EL (cell line): ENCODE data around the gene KCNN1.
"Not testable (repeated sequence)": the region's sequence is repeated elsewhere in the genome, so short reads cannot be mapped to it uniquely, and the experiment has no call there.

ENCODE experiments used
- DNase-seq: peaks from one replicate; pipeline ENCODE4 v3.0.0-alpha.2; 2016

The KCNN1 gene

DNA sequence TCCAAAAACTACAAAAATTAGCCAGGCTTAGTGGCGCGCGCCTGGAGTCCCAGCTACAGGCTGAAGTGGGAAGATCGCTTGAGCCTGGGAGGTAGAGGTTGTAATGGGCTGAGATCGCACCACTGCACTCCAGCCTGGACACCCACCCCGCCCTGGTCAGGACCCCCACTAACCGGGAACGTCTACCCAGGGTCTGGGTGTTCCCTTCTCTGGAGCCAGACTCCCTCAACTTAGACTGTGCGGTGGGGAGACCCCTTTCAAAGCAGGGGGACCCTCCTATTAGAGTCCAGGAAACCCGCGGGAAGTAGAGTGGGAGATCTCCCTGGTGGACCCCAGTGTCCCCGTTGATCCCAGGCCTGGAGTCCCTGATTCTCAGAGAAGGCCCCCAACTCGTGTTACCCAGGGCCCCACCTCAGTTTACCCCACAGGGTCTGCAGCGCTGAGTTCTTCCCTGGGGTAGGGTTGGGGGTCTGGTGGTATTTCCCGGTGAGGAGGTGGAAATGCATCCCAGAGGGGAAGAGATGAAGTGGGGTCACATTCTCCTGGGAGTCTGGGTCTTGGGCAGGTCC is 35.0 kb downstream of the KCNN1 start:
- peak; percentile 32 for DNase-seq

DNA sequence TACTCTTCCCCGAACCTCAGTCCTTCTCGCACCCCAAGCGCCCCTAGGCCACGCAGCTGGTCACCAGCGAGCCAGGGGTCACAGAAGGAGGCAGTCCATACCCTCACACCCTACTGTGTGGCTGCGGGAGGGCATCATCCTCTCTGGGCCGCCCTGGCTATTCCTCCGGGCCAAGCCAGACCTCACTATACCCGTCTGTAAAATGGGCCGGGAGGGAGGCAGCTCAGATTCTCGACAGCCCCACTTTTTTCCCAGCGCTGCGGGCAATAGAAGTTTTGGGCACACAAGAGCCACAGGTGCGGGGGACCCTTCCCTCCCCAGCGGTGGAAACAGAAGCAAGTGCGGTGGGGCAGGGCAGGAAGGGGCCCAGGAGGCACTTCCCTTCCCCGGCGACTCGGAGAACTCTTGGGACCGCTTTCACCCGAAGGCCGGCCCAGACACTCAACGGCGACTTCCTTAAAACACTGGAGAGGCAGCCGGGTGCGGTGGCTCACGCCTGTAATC is 35.5 kb downstream of the KCNN1 start:
- no peak for DNase-seq

DNA sequence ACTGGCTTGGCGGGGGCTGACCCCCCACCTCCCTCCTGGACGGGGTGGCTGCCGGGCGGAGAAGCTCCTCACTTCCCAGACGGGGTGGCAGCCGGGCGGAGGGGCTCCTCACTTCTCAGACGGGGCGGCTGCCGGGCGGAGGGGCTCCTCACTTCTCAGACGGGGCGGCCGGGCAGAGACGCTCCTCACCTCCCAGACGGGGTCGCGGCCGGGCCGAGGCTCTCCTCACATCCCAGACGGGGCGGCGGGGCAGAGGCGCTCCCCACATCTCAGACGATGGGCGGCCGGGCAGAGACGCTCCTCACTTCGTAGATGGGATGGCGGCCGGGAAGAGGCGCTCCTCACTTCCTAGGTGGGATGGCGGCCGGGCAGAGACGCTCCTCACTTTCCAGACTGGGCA is 38.8 kb downstream of the KCNN1 start:
- not testable (repeated sequence) for DNase-seq

DNA sequence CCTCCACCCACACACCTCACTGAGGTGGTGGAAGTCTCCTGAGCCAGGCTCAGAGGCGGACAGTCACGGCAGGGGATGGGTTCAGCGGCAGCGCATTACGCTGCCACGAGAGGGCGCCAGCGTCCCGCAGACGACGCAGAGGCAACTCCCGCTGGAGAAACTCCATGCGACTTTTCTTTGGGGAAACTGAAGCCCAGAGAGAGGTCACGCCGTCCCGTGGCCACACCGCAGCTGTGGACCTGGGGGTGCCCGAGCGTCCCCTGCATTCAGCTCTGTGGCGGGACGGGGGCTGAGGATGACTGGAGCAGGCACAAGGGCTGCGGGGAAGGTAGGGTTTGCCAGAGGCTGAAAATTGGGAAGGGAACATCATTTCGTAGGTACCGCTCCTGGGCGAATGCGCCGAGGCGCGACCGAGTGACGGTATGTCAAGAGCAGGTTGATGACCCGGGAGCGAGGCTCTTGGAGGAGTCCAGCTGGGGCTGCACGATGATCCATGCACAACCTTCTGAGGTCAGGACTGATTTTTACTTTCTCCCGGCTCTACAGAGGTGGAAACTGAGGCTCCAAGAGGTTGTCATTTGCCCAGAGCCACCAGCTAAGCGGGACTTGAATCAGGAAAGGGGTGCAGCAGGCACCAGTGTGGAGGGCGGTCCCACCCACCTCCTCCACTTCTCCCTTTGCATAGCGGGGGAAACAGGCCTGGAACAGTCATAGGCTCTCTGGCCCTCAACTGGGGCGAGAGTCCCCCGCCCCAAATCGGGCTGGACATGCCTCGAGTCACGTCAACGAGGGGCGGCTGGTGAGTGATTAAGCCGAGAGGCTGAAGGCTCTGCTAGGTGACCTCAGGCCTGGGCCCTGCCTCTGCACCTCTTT is 40.4 kb downstream of the KCNN1 start:
- peak; percentile 77 for DNase-seq

DNA sequence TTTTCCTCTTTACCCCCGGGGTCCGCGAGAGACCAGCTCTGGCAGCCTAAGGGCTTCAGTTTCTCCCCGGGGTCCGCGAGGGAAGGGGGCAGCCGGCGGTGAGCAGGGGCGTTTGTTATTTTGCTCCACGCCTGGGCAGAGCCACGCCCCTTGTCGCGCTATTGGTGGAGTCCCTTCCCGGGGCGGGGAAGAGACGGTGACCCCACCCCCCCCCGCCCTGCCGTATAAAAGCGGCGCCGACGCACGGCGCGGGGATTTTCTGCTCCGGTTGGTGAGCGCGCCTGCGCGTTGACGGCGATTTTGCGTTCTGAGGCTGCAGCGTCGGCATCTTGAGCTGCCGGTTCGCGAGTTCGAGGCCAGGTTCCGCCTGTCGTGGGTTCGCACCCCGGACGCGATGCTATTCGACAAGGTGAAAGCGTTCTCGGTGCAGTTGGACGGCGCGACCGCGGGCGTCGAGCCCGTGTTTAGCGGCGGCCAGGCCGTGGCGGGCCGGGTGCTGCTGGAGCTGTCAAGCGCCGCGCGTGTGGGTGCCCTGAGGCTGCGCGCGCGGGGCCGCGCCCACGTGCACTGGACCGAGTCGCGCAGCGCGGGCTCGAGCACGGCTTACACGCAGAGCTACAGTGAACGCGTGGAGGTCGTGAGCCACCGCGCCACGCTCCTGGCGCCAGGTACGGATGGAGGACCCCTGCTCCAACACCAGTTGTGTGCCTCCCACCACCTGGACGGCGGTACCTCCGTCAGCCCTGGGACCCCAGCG is 41.2 kb downstream of the KCNN1 start, which contains the start of gene ARRDC2:
ARRDC2 (plus strand) TSS at position 254 of the 757 bp plus-strand sequence; CDS start at position 395, 141 bp downstream.
- DNase-seq = peak; percentile 90

DNA sequence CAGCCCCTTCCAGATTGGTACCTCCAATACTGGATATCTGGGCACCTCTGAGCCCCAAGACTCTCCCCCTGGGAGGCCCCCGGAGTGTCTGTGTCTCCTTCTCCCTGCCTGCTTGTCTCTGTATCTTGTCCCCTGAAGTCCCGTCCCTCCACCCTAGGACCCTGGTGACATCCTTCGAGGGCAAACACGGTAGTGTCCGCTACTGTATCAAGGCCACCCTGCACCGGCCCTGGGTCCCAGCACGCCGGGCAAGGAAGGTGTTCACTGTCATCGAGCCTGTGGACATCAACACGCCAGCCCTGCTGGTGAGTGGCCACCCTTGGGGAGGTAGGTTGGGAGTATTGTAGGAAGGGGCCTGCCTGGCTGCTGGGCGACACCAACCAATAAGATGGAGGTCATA is 41.9 kb downstream of the KCNN1 start:
- DNase-seq = no peak

DNA sequence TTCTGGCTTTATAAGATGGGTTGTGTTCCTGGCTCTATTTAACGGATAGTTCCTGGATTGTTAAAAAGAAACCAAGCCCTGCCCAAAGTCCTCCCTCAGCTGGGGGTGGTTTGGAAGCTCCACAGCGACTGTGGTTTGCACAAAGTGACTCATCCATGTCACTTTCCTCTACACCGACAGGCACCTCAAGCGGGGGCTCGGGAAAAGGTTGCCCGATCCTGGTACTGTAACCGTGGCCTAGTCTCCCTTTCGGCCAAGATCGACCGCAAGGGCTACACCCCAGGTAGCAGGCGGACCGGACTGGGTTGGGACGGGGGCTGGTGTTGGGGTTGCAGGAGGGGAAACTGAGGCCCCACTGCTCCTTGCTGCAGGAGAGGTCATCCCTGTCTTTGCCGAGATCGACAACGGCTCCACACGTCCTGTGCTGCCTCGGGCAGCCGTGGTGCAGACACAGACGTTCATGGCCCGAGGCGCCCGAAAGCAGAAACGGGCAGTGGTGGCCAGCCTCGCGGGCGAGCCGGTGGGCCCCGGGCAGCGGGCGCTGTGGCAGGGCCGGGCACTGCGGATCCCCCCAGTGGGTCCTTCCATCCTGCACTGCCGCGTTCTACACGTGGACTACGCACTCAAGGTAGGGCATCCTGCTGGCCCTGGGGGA is 42.6 kb downstream of the KCNN1 start:
- DNase-seq = peak; percentile 36

DNA sequence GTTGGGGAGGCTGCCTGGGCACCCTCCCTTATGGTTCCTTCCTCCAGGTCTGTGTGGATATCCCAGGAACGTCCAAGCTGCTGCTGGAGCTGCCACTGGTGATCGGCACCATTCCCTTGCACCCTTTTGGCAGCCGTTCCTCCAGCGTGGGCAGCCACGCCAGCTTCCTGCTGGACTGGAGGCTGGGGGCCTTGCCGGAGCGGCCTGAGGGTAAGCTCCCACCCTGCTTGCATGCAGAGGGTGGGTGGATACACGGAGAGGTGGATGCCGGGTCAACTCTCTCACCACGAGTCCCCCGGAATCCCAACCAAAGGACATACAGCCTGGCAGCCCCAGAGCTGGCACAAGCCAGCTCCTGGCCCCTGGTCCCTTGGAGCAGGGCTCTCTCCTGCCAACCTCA is 43.2 kb downstream of the KCNN1 start:
- no peak for DNase-seq

DNA sequence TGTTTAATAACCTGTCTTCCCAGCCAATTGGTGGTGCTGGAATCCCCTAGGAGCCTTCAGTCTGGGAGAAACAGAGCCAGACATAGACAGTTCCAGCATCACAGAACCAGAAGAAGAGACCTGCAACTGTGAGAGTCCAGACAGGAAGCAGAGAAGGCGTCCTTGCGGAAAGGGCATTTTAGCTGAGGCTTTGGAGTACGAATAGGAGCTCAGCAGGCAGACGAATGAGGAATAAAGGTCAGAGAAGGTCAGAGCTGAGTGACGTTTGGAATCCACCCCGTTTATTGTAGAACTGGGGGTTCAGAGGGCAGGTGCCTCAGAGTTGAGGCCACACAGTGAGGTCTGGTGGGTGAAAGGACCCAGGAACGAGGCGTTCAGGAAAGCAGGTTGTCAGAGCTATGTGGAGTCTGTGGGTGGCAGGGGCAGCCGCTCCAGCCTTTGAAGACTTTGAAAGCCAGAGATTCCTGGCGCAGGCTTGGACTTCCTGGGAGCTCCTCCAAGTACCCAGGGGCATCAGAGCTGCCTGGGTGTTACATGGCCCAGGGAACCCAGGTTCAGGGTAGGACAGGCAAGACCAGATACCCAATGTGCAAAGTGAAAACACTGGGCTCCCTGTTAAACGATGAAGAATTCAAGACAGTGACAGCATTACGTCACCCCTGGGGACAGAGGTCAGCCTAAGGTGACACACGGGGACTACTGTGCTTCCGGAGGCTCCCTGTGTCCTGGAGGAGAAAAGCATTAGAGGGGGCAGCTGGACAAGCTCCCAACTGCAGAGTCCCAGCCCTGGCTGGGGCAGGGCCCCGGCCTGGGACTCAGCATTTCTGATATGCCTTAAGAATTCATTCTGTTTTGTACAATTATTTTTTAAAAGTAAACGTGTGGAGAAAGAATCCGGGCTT is 46.6 kb downstream of the KCNN1 start:
- no peak for DNase-seq

DNA sequence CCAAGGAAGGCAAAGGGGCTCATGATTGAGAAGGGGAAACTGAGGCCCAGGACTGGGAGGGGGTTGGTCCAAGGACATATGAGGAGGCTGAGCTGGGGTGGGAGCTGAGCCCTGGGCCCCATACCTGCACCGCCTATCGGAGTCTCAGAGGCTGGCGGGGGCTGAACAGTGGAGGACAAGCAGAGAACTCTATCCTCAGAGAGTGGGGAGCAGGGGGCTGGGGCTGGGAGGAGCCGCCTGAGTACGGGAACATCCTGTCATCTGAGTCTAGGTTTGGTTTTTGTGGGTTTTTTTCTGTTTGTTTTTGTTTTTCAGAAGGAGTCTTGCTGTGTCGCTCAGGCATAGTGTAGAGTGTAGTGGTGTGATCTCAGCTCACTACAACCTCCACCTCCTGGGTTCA is 47.3 kb downstream of the KCNN1 start:
- no peak for DNase-seq

DNA sequence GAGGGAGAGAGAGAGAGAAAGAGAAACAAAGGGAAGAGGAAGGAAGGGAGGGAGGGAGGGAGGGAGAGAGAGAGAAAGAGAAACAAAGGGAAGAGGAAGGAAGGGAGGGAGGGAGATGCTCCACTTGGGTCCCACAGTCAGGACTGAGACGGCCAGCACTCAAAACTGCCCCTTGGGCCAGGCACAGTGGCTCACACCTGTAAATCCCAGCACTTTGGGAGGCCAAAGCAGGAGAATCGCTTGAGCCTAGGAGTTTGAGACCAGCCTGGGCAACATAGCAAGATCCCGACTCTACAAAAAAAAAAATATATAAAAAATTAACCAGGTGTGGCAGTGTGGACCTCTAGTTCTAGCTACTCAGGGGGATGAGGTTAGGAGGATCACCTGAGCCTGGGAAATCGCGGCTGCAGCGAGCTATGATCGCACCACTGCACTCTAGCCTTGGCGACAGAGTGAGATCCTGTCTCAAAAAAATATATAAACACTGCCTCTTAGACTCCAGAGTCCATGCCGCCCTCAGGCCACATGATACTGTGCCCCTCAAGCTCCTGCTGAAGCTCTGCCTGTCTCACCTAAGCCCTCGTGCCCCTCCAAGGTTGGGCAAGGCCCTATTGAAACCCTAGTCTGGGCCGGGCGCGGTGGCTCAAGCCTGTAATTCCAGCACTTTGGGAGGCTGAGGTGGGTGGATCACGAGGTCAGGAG is 49.5 kb downstream of the KCNN1 start:
- no peak for DNase-seq

DNA sequence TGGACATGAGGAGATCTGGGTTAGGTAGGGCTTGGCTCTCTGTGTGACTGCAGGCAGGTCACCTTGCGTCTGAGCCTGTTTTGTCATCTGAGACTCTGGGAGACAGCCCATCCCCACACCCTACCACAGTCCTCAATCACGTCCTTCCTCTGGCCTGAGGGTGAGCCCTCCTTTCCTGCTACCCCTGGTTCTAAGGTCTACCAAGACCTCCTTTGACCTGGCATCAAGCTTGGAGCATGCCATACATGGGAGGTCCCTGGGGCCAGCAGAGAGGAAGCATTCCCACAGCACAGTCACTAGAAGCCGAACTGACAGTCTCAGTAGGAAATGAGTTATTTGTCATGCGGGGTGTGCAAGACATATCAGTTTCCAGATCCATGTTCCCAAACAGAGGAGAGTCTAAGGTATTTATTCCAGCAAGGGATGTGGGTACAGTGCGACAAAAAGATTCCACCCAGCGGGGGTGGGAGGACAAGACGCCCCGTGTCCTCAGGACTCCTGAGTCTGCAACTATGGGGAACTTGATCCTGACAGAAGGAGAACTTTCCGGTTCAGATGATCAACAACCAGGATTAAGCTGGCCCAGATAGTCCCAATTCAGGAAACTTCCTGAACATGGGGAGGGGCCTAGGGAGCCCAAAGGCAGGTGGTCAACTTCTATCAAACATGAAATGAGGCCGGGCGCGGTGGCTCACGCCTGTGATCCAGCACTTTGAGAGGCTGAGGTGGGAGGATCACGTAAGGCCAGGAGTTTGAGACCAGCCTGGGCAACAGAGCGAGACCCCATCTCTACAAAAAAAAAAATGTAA is 50.6 kb downstream of the KCNN1 start:
- DNase-seq = no peak

DNA sequence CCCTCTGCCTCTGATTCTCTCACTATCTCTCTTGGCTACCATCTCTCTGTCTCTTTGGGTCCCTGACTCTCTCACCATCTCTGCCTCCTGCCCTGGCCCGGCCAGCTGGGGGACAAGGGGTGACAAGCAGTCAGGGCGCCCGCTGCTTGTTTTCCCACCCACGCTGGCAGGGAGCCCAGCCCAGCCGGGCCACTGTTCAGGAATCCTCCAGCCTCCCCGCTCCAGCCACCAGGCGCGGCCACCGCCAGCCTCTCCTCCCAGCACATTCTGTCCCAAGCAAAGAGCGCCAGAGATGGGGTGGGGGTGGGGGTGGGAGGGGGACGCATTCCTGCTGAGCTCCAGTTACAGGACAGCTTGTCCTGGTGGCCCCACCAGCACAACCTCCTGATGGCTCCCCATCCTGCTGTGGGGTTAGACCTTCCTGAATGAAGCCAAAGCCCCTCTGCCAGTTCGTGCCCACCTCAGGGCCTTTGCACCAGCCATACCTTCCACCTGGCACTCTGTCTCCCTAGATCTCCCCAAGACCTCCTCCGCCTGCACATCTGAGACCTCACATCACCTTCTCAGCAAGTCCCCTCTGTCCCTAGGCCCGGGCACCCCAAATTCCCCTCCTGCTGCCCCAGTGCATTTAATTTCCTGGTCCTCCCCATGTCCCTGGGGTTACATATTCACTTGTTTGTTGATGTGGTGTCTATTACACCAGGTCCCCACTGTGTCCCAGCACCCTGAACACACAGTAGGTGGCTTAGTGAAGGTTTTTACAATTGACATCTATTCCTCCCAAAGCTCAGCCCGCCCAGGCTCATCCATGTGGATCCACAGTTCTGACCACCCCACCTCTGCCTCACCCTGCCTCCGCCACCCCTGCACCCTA is 53.5 kb downstream of the KCNN1 start:
- peak; percentile 54 for DNase-seq

DNA sequence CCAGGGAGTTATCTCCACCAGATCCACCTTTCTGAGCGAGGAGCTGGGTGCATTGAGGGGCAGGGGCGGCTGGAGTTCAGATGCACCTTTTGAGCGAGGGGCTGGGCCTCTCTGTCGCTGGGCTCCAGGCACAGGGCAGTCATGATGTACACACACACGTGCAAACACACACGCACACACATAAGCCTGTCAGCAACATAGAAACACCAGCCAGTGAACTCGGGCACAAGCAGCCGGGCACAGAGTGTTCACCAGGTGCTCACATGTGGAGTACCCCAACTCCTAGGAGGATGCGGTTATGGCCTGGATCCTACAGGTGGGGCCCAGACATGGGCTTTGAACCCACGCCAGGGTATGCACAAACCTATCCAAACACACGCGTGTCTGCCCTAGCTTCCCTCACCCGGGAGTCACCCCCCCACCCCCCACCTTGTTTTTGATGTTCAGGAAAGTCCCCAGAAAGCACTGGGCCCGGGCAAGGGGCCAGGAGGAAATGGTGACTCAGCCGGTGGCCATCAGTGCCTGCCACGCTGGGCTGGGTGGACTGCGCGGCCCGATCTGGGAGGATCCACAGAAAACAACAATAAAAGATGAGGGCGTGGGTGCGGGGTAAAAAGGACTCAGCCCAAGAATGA is 54.3 kb downstream of the KCNN1 start:
- DNase-seq = peak; percentile 88

DNA sequence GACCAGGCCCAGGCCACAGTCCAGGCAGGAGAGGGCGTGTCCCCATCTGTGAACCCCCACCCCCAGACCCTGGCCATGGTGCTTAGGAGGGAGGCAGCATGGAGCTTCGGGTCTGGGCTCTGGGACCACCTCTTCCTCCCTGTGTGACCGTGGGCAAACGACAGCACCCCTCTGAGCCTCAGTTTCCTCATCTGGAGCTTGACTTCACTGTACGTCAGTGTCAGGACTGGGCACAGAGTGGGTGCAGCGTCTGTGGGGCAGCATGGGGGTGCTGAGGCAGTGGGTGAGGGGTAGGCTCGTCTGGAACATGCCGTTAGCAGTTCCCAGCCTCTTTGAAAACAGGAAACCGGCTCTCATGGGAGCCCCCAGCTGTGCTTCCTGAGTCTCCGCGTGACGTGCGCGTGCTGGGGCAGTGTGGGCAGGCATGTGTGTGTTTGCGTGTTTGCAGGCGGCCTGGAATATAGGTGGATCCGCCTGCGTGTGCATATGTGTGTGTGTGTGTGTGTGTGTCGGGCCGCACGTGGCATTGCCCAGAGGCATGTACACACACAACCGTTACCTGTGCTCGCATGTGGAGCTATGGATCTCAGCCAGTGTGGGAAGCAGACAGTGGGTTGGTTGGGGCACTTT is 56.8 kb downstream of the KCNN1 start:
- DNase-seq = no peak

DNA sequence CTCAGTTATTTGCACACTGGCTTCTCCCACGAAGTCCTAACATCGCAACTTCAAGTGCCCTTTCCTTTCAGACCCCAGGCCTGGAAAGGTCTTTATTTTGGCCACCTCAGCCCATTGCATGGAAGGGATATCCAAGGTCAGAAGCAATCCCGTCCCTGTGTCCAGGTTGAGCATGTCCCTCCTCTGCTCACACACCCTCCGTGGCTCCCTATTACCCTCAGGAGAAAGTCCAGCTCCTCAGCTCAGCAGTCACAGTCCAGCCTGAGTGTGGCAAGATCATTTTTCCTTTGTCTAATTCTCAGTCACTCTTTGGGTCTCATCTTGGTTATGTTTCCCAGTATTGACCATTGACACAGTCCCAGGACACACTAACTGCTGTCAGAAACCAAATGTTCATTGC is 60.2 kb downstream of the KCNN1 start:
- DNase-seq = no peak

DNA sequence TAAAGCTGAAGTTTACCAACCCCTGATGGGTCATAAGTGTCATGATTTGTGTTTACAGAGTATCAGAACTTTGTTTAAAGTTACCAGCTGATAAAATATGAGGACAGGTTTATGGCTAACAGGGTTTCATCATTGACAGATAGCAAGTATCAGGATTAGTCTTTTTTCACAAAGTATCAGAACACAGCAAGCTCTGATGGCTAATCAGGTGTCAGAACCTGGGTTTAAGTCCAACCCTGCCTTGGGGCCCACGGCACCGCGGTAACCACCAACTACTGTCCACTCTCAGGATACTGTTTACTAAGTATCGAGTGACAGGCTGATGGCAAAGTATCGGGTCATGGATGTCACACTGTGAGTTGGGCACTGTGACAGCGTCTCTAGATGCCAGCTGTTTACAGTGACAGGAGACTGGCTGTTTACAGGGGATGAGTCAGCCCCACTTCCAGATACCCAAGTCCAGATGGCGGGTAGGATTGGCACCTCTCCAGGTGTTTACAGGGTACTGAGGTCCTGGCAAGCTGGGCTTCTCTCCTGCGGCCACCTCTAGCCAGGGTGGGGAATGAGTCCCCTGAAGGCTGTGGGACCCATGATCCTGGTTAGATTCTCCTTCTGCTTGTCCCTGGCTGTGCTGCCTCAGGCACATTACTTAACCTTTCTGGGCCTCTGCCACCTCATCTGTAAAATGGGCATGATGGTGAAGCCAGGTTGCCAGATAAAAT is 62.9 kb downstream of the KCNN1 start:
- DNase-seq = peak; percentile 39

DNA sequence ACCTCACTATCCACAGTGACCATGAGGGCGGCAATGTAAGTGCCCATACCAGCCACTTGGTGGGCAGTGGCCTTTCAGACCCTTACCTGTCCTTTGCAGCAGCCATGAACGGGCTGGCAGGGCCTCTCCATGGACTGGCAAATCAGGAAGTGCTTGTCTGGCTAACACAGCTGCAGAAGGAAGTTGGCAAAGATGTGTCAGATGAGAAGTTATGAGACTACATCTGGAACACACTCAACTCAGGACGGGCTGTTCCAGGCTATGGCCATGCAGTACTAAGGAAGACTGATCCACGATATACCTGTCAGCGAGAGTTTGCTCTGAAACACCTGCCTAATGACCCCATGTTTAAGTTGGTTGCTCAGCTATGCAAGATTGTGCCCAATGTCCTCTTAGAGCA is 64.5 kb downstream of the KCNN1 start:
- DNase-seq = not testable (repeated sequence)
